Panc1 (cell line): ENCODE results near the gene TBC1D32. TPM values are rescaled to one million over a fixed set of nuclear protein-coding genes. Genes with fewer than 3 reads are reported as not detected.

Experiments
- ATAC-seq: fragments of 200-7000 bp; cut with Tn5 transposase; 2 replicates; pipeline ENCODE4 v1.9.1; 2020; ENCODE audit warnings: mild to moderate bottlenecking, moderate library complexity
- BruUV-seq: library from RNA; stranded (reverse); fragments of 400-500 nt; replicated peaks from 2 replicates; lab custom pipeline; 2021; lab: Mats Ljungman, UMichigan
- CTCF ChIA-PET: fragments of 300-600 bp; sonication (Branson Sonifier 250); formaldehyde crosslinking; loops from one replicate; lab custom pipeline; 2022; ENCODE audit warnings: antibody characterized with exemption; lab: Charles Lee
- POLR2A ChIA-PET: fragments of 300-600 bp; sonication (Branson Sonifier 250); formaldehyde crosslinking; loops from one replicate; lab custom pipeline; 2022; ENCODE audit warnings: antibody characterized with exemption; lab: Charles Lee
- DNase-seq: peaks from one replicate; pipeline ENCODE4 v3.0.0-alpha.2; 2010; ENCODE audit warnings: low read depth, low spot score
- H3K27ac ChIP-seq: 2 replicates; pipeline ENCODE4 v1.5.1; 2011; ENCODE audit warnings: mild to moderate bottlenecking, low read length, inconsistent platforms
- H3K27me3 ChIP-seq: fragments of 200-500 bp; sonication (Bioruptor generic); 2 replicates; pipeline ENCODE4 v1.6.0; 2014; ENCODE audit warnings: low read length, inconsistent platforms; ENCODE audit not compliant: control insufficient read depth, insufficient read depth
- H3K36me3 ChIP-seq: fragments of 200-500 bp; sonication (Bioruptor generic); 2 replicates; pipeline ENCODE4 v1.5.1; 2014; ENCODE audit warnings: inconsistent platforms, mild to moderate bottlenecking, low read length, moderate library complexity; ENCODE audit not compliant: control insufficient read depth, insufficient read depth
- H3K4me1 ChIP-seq: 2 replicates; pipeline ENCODE4 v1.5.1; 2011; ENCODE audit warnings: inconsistent platforms, mild to moderate bottlenecking, low read length, moderate library complexity; ENCODE audit not compliant: control insufficient read depth, insufficient read depth
- H3K4me3 ChIP-seq, 2 experiments: 2 replicates each; pipeline ENCODE4 v1.5.1; 2011 to 2012; ENCODE audit warnings: low read depth in 2 of 2, low read length in 2 of 2, mild to moderate bottlenecking in 2 of 2, inconsistent platforms in 1 of 2, moderate library complexity in 1 of 2
- H3K9me3 ChIP-seq: fragments of 200-500 bp; sonication (Bioruptor generic); 2 replicates; pipeline ENCODE4 v1.5.1; 2014; ENCODE audit warnings: low read depth, mild to moderate bottlenecking, inconsistent platforms, low read length, moderate library complexity; ENCODE audit not compliant: control insufficient read depth, insufficient read depth
- CTCF ChIP-seq: fragments of 450-650 bp; IDR thresholded peaks from 2 replicates; pipeline ENCODE4 v1.5.1; 2017; ENCODE audit warnings: mild to moderate bottlenecking
- POLR2AphosphoS5 ChIP-seq: IDR thresholded peaks from 2 replicates; pipeline ENCODE4 v1.6.1; 2012; ENCODE audit warnings: mild to moderate bottlenecking, low read depth, low read length, moderate library complexity
- REST ChIP-seq, 2 experiments: IDR thresholded peaks; 2 replicates each; pipeline ENCODE4 v1.6.1; 2011 to 2012; ENCODE audit warnings: low read depth in 2 of 2, control low read depth in 1 of 2, low read length in 1 of 2, mild to moderate bottlenecking in 1 of 2, moderate library complexity in 1 of 2; ENCODE audit not compliant: insufficient read depth in 1 of 2
- SIN3A ChIP-seq: IDR thresholded peaks from 2 replicates; pipeline ENCODE4 v1.6.1; 2012; ENCODE audit warnings: low read depth, mild to moderate bottlenecking, low read length, moderate library complexity, borderline replicate concordance; ENCODE audit not compliant: insufficient read depth
- TCF7L2 ChIP-seq: IDR thresholded peaks from 2 replicates; pipeline ENCODE4 v1.6.1; 2011; ENCODE audit warnings: mild to moderate bottlenecking, low read depth, low read length, inconsistent platforms
- in situ Hi-C: cut with HindIII; loops from 2 replicates; pipeline ENCODE4 v1.10.0; 2016; ENCODE audit warnings: low sequenced_read_pairs, low pct_unique_long_range_greater_than_20kb
- intact Hi-C: fragments of 100-400 bp; cut with micrococcal nuclease; formaldehyde crosslinking; loops from one replicate; pipeline ENCODE4 v1.10.0; 2022; ENCODE audit not compliant: unreplicated experiment
- total RNA-seq: library from RNA; stranded (reverse); gene quantifications from one replicate; pipeline ENCODE4 v1.2.1, GENCODE V29; 2021; ENCODE audit not compliant: unreplicated experiment

TBC1D32 gene
- total RNA-seq, 1 experiment from 2014 or later, result 15.8 TPM

GRCh38 chr6:121143476-121143875, 190.8 kb downstream of the TBC1D32 start:
- no TSS peak for BruUV-seq
- no peak overlapping the region for H3K4me3 ChIP-seq
- in situ Hi-C loops (no loop called here), intact Hi-C loops (no loop called here)
- no peak overlapping the region for H3K27ac ChIP-seq
- ChIA-PET CTCF (no interaction called here), POLR2A (no interaction called here)
- no peak for TF ChIP-seq REST (IDR thresholded peaks at IDR 0.05; ENCODE audit: insufficient read depth in 1 of 2, low read depth in 2 of 2, low read length in 1 of 2)
- TF ChIP-seq TCF7L2, result no peak
- TF ChIP-seq POLR2AphosphoS5, result no peak
- no peak for TF ChIP-seq SIN3A
- no peak for TF ChIP-seq CTCF
- H3K9me3 ChIP-seq, result no peaks in the 10 kb centered on the region
- DNase-seq (no peak), ATAC-seq (no peak)
- no peaks in the 10 kb centered on the region for H3K36me3 ChIP-seq
- H3K4me1 ChIP-seq, result no peaks in the 10 kb centered on the region
- no peaks in the 10 kb centered on the region for H3K27me3 ChIP-seq

DNA sequence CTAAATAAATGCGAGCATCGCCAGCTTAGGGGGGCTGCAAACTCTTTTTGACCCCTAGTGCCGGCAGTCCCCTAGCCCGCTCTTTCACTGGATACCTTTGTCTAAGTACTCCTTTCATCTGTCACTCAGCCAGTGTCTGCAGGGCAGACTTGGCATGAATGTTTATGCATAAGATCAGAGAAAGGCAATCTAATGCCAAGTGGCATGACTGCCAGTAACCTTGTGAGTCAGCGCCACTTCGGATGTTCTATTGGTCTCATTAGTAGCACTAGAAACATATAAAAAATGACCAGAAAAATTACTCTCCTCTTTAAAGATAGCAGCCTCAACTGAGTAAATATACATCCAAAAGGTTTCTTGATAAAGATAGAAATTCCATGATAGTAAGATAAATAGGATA, 192.2 kb downstream of the TBC1D32 start:
- in situ Hi-C loops (no loop called here), intact Hi-C loops (no loop called here)
- no peak overlapping the region for H3K4me3 ChIP-seq
- DNase-seq (no peak), ATAC-seq (no peak)
- TF ChIP-seq REST (IDR thresholded peaks at IDR 0.05; ENCODE audit: insufficient read depth in 1 of 2, low read depth in 2 of 2, low read length in 1 of 2), result no peak
- TF ChIP-seq TCF7L2, result 0 out of 2 replicates have a peak, but pooled peaks have one; percentile 44
- ChIA-PET POLR2A (no interaction called here), CTCF (no interaction called here)
- H3K27ac ChIP-seq, result no peak overlapping the region
- H3K4me1 ChIP-seq, result no peaks in the 10 kb centered on the region
- BruUV-seq, result no TSS peak
- no peaks in the 10 kb centered on the region for H3K36me3 ChIP-seq
- H3K9me3 ChIP-seq, result no peaks in the 10 kb centered on the region
- no peaks in the 10 kb centered on the region for H3K27me3 ChIP-seq
